ENCODE measurements around the gene EIF2B4.
"Not testable (repeated sequence)": the region's sequence is repeated elsewhere in the genome, so short reads cannot be mapped to it uniquely, and the experiment has no call there.

The EIF2B4 gene

DNA sequence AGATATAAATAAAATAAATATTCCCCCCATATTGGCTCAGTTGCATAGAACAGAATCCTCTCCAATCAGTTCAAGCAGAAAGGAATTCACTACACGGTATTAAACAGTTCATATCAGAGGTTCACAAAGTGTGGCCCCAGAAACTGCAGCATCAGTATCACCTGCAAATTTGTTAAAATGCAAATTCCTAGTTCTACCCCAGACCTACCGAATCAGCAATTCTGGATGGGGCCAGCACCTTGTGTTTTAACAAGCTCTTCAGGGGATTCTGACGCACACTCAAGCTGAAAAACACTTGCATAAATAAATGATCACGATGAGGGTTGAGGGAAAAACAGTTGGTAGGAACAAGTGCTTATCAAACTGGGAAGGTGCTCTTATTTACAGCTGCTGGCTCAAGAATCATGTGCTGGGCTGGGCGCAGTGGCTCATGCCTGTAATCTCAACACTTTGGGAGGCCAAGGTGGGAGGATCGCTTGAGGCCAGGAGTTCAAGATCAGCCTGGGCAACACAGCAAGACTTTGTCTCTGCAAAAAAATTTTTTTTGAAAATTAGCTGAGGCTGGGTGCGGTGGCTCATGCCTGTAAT, 19.9 kb downstream of the EIF2B4 start:
- DNase-seq (ENCODE audit: low read depth in 2 of 3, low spot score in 2 of 3) = no peak

DNA sequence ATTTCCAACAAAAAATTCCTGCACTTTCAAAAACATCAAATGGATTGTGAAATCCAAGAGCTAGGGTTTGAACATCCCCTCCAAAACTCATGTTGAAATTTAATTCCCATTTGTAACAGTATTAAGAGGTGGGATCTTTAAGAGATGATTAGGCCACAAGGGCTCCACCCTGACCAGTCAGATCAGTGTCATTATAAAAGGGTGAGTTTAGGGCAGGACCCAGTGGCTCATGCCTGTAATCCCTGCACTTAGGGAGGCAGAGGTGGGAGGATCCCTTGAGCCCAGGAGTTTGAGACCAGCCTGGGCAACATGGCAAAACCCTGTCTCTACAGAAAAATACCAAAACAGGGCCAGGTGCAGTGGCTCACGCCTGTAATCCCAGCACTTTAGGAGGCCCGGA, 22.5 kb downstream of the EIF2B4 start:
- DNase-seq (ENCODE audit: low read depth in 2 of 3, low spot score in 2 of 3) = no peak

DNA sequence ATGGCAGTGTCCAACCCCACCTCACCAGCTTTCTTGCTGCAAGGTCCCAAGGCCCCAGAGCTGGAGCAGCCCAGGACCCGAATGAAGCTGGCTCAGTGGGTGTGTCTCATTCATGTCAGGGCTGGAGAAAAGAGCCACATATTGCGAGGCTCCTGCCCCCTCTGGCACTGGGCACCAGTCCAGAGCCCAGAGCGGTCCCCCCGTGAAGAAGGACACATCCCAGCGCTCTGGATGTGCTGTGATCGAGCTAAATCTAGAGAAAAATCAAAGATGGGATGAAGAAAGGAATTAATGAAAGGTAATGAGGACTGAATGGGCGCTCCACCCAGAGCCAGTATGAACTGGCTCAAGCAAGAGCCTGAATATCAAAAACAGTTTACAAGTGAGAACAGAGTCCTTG, 34.0 kb downstream of the EIF2B4 start:
- no peak for DNase-seq (ENCODE audit: low read depth in 2 of 3, low spot score in 2 of 3)

DNA sequence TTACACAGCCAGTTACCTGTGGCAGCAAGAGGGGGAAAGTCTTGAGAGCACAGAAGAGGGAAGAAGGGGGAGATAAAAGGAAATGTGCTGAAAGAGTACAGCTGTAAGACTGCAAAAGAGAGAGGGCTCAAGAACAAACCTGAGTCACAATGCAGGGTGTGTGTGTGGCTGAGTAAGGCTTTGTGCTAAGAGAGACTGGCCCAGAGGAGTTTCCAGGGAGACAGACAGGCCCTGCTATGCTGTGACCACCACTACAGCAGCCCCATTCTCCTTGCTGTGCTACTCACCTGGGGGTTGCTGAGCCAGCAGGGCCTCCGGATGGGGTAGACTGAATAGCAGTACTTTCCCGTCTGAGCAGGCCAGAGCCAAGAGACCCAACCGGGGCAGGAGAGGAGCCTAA, 34.8 kb downstream of the EIF2B4 start:
- no peak for DNase-seq (ENCODE audit: low read depth in 2 of 3, low spot score in 2 of 3)

DNA sequence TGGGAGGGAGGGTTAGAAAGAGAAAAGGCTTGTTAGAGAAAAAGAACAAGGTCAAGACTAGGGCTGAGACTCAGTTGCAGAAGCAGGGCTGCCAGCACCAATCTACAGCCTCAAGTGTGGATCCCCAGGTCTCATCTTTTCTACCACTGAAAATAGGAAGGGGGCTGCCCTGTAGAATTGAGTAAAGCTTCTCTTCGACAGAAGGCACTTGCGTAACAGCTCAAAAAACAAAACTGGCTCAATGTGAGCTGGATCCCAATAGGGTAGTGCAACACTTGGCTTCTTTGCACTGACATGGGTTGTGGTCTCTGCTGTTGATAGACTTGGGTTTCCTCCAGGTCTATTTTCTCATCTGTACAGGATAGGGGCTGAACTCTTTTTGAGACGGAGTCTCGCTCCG, 45.4 kb downstream of the EIF2B4 start:
- no peak for DNase-seq (ENCODE audit: low read depth in 2 of 3, low spot score in 2 of 3)

DNA sequence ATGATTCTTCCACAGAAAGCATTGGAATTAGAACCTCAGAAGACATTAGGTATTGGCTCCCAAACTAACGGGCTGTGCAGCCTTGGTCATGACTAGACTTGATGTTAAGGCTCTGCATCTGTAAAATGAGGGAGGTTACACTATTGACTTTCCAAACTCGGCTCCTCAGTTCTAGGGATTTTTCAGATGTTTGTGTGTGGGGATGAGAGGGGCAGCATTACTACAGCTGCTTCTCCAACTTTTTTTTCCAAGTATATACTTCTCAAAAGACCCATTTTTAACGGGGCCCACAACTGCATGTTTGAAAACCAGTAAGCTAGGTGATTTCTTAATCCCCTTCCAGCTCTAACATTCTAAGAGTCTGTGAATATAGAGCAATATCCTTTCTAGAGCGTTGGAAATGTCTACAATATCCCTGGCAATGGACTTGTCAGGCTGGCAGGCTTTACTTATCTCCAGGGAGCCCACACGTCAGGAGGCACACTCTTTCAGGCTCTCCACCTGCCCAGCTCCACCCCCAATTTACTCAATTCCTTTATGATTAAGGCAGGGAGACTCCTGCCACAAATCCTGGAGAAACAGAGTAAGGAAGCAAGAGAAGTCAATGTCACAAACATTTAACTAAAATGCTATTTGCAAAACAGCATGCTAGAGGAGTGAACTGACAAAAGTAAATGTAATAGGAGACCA, 46.4 kb downstream of the EIF2B4 start:
- no peak for DNase-seq (ENCODE audit: low read depth in 2 of 3, low spot score in 2 of 3)

DNA sequence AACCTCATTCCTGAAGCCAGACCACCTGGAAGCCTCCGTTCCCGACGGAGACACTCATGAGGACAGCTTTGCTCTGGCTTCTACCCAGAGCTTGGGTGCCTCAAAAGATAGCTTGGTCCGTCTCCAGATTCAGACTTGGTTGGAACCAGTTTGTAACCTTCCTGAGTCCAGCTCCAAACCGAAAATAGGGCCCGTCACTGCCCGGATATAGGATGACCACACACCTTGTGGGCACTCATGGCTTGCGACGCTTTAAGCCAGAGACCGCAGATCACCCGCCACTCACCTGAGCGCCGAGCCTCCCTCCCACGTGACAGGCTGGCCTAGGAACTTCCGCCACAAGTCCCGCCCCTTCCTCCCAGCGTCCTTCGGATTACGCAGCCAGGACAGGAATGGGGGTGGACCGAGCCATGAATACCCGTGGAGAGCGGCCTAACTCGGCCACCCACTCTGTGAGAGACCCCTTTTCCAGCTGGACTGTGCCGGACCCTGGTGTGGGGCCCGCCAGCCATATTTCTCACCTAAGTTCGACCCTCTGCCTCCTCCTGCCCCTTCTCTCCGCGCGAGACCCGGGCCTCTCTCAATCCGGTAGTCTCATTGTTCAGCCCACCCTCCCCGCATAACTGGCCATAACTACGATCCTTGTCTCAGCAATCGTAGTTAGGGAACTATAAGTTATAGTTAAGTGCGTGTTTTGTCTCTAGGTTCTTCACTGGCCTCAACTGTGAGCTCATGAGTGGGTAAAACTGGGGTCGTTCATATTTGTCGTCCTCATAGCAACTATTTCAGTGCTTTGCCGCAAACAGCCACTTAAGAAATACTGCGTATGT, 47.2 kb downstream of the EIF2B4 start, which contains the start of gene MPV17:
TSS of gene MPV17 (minus strand) at position 332 of the 830 bp plus-strand sequence. CDS start 580 bp downstream, outside the sequence.
- peak; percentile 70 to 77 (median 72) for DNase-seq (ENCODE audit: low read depth in 2 of 3, low spot score in 2 of 3)

DNA sequence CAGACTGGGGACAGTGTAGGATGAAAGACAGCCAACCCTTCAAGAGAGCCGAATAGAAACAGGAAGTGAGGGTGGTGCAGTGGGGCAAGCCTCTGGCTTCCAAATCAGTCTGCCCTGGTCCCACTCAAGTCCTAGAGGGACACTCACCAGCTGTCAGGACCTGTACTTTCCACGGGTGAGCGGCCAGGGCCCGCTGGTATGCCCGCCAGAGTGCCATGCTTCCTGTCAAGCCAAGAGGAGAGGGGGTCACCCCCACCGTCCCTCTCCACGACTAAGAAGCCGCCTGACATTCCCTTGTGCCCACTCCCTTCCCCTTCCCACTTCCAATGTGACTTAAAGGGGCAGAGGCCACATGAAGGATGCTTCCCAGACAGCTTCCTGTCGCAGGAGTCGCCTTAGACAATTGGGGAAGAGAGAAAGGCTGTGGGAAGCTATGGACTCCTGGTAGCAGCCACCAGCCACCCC, 47.8 kb downstream of the EIF2B4 start:
- DNase-seq (ENCODE audit: low read depth in 2 of 3, low spot score in 2 of 3) = no peak

DNA sequence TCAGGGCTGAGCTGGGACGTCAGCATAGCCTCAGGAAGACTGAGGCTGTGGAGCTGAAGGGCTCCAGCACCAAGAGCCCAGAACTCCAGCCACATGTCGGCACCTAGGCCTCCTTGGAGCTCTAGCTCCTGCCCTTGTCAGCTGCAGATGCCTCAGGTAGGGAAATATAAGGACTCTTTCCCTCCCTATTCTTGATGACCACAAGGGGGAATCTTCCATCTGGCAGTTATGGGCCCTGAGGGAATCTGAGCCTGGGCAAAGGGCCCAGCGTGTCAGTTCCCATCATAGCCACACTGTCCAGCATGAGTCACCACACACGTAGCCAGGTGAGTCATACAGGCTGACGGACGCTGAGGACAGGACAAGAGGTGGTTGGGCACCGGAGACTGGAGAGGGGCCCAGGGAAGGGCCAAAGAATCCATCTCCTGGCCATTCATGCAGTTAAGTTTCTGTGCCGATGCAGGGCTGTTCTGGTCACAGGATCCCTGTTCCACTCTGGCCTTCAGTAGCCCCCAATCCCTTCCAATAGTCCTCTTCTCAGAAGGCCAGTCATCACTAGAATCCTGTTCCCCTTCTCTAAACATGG, 49.1 kb downstream of the EIF2B4 start:
- no peak for DNase-seq (ENCODE audit: low read depth in 2 of 3, low spot score in 2 of 3)

DNA sequence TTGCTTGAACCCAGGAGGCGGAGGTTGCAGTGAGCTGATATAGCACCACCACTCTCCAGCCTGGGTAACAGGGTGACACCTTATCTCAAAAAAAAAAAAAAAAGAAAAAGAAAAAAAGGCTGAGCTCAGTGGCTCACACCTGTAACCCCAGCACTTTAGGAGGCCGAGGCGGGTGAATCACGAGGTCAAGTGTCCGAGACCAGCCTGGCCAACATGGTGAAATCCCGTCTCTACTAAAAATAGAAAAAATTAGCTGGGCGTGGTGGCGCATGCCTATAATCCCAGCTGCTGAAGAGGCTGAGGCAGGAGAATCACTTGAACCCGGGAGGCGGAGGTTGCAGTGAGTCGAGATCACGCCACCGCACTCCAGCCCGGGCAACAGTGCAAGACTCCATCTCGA, 50.3 kb downstream of the EIF2B4 start:
- DNase-seq (ENCODE audit: low read depth in 2 of 3, low spot score in 2 of 3) = not testable (repeated sequence)

DNA sequence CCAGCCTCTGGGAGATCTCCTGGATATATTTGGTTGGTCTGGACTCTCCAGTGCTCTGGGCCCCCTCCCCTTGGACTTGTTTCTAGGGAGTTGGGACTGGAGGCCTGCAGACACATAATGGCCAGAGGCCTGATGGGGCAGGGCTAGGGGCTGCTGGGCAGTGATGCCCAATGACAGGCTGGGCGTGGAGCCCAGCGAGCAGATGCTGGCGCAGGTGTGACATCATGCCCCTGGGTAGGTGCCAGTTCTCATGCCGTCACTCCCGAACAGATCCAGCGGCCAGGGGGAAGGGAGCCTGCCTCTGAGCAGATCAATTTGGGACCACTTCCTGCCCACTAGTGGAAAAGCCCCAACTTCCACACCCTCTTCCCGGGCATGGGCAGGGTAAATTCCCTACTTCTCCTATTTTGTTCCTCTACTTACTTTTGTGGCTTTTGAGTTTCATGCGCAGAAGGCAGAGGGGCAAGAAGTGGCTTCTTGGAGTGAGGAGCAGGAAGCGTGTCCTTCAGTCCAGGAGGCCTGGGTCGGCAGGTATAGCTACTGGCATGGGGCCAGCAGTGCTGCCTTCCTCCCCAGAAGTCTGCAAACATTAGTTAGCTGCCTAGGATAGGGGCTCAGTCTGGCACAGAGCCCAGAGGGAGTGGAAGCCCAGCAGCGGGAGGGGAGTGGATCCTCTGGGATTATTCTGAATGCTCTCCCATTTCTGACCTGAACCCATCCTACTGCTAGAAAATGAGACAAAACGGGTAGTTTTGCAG, 53.3 kb downstream of the EIF2B4 start:
- no peak for DNase-seq (ENCODE audit: low read depth in 2 of 3, low spot score in 2 of 3)

DNA sequence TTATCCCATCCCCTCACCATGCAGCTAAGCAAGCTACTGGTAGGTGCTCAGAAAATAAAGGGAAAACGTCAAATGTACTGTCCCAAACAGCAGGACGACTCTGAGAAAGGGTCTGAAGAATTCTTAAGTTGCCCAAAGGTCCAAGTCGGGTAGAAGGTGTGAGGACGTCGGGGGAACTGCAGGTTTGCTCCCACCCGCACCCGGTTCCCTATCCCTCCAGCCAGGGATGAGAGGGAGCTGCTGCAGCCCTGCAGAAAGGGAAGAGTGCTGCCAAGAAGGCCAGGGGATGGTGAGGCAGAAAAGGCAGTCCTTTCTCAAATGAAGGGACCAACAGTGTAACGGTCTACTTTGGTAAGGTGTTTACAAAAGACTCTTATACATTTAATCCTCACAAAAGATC, 55.0 kb downstream of the EIF2B4 start:
- DNase-seq (ENCODE audit: low read depth in 2 of 3, low spot score in 2 of 3) = no peak

DNA sequence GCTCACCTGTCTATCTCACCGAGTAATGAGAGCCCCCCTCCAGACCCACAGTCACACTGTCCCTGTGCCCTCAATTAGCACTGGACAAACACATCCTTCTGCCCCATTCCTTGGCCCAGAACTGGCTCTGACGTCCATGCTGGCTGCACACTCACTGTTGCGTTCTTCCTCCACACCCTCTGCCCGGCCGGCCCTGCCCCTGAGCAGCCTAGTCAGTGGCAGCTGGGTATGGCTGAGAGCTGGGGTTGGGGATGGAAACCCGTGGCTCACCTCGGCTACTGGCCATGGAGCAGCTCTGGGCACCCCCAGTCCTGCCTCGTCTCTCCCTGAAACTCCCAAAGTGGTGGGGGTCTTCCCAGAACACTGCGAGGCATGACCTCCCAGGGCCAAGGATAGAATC, 55.4 kb downstream of the EIF2B4 start:
- no peak for DNase-seq (ENCODE audit: low read depth in 2 of 3, low spot score in 2 of 3)
